NT2/D1 (cell line): ENCODE measurements around the gene RNF175.

Experiments used
- DNase-seq: peaks from one replicate; pipeline ENCODE4 v3.0.0-alpha.2; 2011; ENCODE audit warnings: low read depth, low spot score
- H3K27me3 ChIP-seq: 2 replicates; pipeline ENCODE4 v1.6.0; 2011; ENCODE audit warnings: mild to moderate bottlenecking; ENCODE audit not compliant: insufficient read length, insufficient read depth
- H3K36me3 ChIP-seq: 2 replicates; pipeline ENCODE4 v1.6.1; 2011; ENCODE audit warnings: mild to moderate bottlenecking, low read length, mixed read lengths; ENCODE audit not compliant: insufficient read depth, insufficient read length
- H3K4me1 ChIP-seq: 2 replicates; pipeline ENCODE4 v1.5.1; 2011; ENCODE audit not compliant: insufficient read depth, insufficient read length
- H3K4me3 ChIP-seq: 2 replicates; pipeline ENCODE4 v1.5.1; 2011; ENCODE audit warnings: low read depth; ENCODE audit not compliant: insufficient read length
- H3K9ac ChIP-seq: 2 replicates; pipeline ENCODE4 v1.6.0; 2011; ENCODE audit warnings: low read depth; ENCODE audit not compliant: insufficient read length
- H3K9me3 ChIP-seq: 2 replicates; pipeline ENCODE4 v1.5.1; 2011; ENCODE audit warnings: mild to moderate bottlenecking, low read length; ENCODE audit not compliant: insufficient read depth
- SUZ12 ChIP-seq: IDR thresholded peaks from 2 replicates; pipeline ENCODE4 v1.6.1; 2011; ENCODE audit not compliant: insufficient read length, insufficient read depth; ENCODE audit errors: extremely low read depth
- YY1 ChIP-seq: IDR thresholded peaks from 2 replicates; pipeline ENCODE4 v1.6.1; 2011; ENCODE audit not compliant: insufficient read length, insufficient read depth
- ZNF274 ChIP-seq: IDR thresholded peaks from 2 replicates; pipeline ENCODE4 v1.6.1; 2011; ENCODE audit warnings: mild to moderate bottlenecking, low read depth, low read length

The RNF175 gene

DNA sequence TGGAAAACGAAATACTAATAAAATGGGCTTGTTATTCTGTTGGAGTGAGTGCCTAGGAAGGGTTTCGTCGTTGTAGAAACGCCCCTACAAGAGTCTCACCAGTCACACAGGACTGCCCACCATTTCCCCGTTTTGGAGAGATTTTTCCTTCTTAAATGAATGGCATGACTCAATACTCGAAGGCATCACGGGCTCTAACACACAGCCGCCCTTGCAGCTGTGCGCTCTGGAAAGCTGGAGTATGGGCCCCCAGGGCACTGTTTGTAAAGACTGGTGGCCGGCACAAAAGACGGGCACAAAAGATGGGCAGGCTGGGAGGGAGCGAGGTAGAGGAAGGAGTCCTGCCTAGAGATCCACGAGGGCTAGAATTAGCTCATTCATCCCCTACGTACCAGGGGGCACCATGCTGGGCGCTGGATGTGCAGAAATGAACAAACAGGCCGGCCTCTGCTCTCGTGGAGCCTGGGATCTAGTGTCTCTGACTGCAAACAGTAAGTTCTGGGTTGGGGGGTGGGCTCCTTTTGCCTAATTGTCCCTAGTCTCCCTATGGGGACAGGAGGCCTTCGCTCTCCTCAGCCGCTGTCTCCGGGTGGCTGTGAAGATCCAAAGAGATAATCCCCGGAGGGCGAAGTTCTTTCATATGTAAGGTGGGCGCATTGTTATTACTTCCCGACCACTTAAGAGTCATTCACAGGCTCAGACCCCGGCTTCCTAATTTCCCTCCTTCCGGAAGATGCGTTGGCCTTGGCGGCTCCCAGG is 30.1 kb upstream of the RNF175 start:
- H3K27me3 ChIP-seq = peaks cover 13% of the 10 kb centered on the region
- TF ChIP-seq SUZ12 (no peak), ZNF274 (no peak), YY1 (no peak)
- peaks cover 4% of the 10 kb centered on the region for H3K36me3 ChIP-seq
- peak overlapping the region; percentile 92 for H3K9ac ChIP-seq
- H3K4me1 ChIP-seq = peaks cover 6% of the 10 kb centered on the region
- H3K9me3 ChIP-seq = no peaks in the 10 kb centered on the region
- DNase-seq = peak; percentile 94
- peak overlapping the region; percentile 90 for H3K4me3 ChIP-seq

GRCh38 chr4:153788413-153789276 is 28.8 kb upstream of the RNF175 start, which contains the start of gene SFRP2:
SFRP2 (minus strand) TSS chr4:153789083; CDS start chr4:153788835, 248 bp downstream.
- no peaks in the 10 kb centered on the region for H3K9me3 ChIP-seq
- peaks cover 9% of the 10 kb centered on the region for H3K4me1 ChIP-seq
- peaks cover 16% of the 10 kb centered on the region for H3K36me3 ChIP-seq
- TF ChIP-seq SUZ12 = no peak
- TF ChIP-seq YY1 = no peak
- TF ChIP-seq ZNF274 = no peak
- peak within 1 kb of the TSS; percentile 92 for H3K9ac ChIP-seq
- peak; percentile 81 for DNase-seq
- H3K27me3 ChIP-seq = peaks cover 13% of the 10 kb centered on the region
- H3K4me3 ChIP-seq = peak within 1 kb of the TSS; percentile 90

DNA sequence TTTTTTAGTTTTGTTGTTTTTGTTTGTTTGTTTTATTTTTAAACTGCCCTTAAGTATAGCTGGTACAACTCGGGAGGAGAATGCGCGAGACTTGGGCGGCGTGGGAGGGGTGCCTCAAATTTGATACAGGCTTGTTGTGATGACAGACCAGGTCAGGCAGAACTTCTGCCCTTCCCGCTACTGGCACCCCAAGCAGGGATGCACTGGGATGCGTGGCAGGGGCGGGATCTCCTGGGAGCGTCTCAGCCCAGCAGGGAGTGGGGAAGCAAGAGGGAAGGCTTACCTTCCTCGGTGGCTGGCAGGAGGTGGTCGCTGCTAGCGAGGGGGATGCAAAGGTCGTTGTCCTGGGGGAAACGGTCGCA is 28.2 kb upstream of the RNF175 start:
- Histone ChIP-seq H3K36me3 (peaks cover 20% of the 10 kb centered on the region), H3K4me3 (peak overlapping the region; percentile 90), H3K9ac (peak overlapping the region; percentile 92), H3K27me3 (peaks cover 13% of the 10 kb centered on the region), H3K4me1 (peaks cover 9% of the 10 kb centered on the region), H3K9me3 (no peaks in the 10 kb centered on the region)
- TF ChIP-seq ZNF274 = no peak
- no peak for TF ChIP-seq SUZ12
- TF ChIP-seq YY1 = no peak
- DNase-seq = no peak

DNA sequence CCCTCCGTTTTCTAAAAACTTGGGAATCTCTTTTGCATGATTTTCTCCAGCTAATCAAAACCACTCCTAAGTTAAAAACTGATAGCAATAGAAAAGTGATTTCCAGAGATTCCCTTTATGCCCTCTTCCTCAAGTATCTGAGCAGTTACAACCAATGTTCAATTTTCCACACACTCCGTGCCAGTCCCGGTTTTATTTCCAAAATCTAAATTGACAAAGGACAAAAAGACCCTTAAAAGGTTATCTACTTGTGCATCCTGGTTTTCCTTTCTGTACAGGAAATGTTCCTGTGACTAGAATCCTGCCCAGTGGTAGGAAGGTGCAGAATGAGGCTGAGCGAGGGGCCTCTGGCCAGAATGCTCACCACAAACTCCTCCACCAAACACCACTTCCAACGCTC is 27.8 kb upstream of the RNF175 start:
- no peak for DNase-seq
- Histone ChIP-seq H3K9ac (peak overlapping the region; percentile 92), H3K27me3 (peaks cover 13% of the 10 kb centered on the region), H3K9me3 (no peaks in the 10 kb centered on the region), H3K36me3 (peaks cover 22% of the 10 kb centered on the region), H3K4me3 (peak overlapping the region; percentile 90), H3K4me1 (peaks cover 9% of the 10 kb centered on the region)
- no peak for TF ChIP-seq YY1
- TF ChIP-seq ZNF274 = no peak
- no peak for TF ChIP-seq SUZ12

DNA sequence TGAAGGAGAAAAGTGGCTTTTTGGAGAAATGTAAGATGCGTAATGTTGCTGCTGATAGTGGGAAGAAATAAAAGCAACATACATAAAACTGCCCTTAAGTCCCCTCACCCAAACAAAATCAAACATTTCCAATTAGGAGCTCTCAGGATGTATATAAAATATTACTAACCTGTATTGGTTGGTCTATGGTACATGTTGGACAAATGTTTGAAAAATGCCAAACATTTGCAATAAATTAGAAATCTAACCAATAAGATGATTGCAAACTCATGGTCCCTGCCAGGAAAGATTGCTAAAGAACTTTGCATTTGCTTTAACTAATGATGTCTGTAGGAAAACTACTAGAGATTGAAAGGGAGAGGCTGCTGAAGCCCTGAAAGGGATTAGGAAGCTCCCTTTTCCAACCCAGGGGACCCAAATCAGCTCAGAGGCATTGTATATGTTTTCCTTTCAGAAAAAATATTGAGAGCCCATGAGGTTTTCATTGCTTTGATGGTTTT is 27.3 kb upstream of the RNF175 start:
- Histone ChIP-seq H3K4me3 (peak overlapping the region; percentile 90), H3K9ac (peak overlapping the region; percentile 92), H3K9me3 (no peaks in the 10 kb centered on the region), H3K36me3 (peaks cover 22% of the 10 kb centered on the region), H3K4me1 (peaks cover 9% of the 10 kb centered on the region), H3K27me3 (peaks cover 10% of the 10 kb centered on the region)
- no peak for DNase-seq
- TF ChIP-seq SUZ12 (no peak), YY1 (no peak), ZNF274 (no peak)

DNA sequence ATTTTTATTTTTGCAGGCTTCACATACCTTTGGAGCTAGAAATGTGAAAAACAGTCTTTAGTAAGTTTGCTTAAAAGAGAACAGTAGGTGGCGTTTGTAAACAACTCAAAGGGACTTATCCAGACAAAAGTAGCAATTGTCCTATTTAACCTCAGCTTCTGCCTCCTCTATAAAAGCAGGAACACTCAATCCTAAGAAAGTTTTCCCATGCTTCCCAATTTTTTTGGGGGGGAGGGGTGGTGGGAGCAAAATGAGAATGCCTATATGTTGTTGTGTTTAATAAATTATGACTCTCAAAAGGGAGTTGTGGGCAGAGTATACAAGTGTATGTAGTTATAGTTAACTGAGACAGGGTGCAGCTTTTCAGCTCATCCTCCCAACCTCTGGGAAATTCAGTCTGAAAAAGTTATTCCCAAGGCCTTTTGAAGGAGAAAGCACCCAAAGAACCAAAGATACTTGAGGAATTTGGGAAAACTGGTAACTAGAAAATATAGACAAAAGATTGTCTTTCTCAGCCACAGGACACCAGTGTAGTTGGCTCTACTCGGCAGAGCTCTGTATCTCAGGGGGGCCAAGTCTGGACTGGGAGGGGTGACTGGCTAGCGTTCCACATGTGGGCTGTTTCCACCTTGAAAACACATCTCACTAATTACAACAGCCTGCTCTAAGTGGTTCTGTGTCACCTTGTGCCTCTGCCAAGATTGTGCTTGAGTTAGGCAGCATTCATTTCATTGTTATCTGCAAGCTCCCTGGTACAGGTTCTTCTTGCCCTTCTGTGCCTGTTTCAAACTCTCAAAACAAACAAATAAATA is 26.3 kb upstream of the RNF175 start:
- Histone ChIP-seq H3K9me3 (no peaks in the 10 kb centered on the region), H3K27me3 (peaks cover under 1% of the 10 kb centered on the region), H3K4me3 (peak overlapping the region; percentile 90), H3K36me3 (peaks cover 30% of the 10 kb centered on the region), H3K9ac (peak overlapping the region; percentile 37), H3K4me1 (peaks cover 3% of the 10 kb centered on the region)
- no peak for TF ChIP-seq YY1
- TF ChIP-seq ZNF274 = no peak
- TF ChIP-seq SUZ12 = no peak
- no peak for DNase-seq

DNA sequence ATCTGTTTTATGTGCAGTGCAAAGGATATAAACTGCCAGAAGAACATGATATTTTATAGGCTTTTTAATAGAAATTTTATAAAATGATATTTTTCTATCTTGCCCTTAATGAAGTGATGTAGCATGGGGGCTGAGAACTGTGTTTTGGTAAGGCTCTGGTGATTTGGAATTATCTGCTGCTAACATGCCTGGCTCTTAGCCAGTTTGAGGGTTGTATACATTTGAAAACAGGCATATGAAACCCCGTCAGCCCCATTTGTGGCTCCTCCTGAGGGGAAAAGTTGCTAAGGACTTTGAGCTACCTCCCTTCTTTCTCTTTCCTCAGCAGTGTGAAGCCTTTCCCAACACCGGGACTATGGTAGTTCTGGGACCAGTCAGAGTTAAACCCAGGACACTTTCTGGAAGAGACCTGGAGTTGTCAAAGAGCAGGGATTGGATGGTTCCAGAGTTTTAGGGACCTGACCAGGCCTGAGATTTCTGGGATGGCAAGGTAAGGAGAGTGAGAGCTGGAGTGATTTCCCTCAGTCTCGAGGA is 24.4 kb upstream of the RNF175 start:
- H3K4me3 ChIP-seq = no peak overlapping the region

More for the DNA sequence above, 24.4 kb upstream of the RNF175 start:
- H3K36me3 ChIP-seq = peaks cover 42% of the 10 kb centered on the region
- peaks cover 3% of the 10 kb centered on the region for H3K4me1 ChIP-seq
- H3K9ac ChIP-seq = no peak overlapping the region
- no peak for DNase-seq
- no peaks in the 10 kb centered on the region for H3K9me3 ChIP-seq
- TF ChIP-seq YY1 = no peak
- H3K27me3 ChIP-seq = no peaks in the 10 kb centered on the region
